Occipital lobe (tissue), 3 donors: ENCODE results near the gene ABTB2. TPM values are rescaled to one million over a fixed set of nuclear protein-coding genes. Genes with fewer than 3 reads are reported as not detected.

Experiments used
- DNase-seq: peaks from one replicate; lab custom pipeline; 2025; lab: John Stamatoyannopoulos, UW
- small RNA-seq: library from RNA; depleted of rRNA; stranded (forward); fragments of <200 nt; gene quantifications from one replicate; pipeline ENCODE3, GENCODE V24; 2014
- total RNA-seq: library from RNA; depleted of rRNA; stranded (reverse); fragments of >200 nt; gene quantifications from one replicate; pipeline ENCODE4 v1.2.3, GENCODE V29; 2014

Gene ABTB2
- total RNA-seq, 1 donor from 2014 or later = 3.7 TPM

GRCh38 chr11:34124885-34125668, 232.7 kb downstream of the ABTB2 start:
- DNase-seq = no peak

DNA sequence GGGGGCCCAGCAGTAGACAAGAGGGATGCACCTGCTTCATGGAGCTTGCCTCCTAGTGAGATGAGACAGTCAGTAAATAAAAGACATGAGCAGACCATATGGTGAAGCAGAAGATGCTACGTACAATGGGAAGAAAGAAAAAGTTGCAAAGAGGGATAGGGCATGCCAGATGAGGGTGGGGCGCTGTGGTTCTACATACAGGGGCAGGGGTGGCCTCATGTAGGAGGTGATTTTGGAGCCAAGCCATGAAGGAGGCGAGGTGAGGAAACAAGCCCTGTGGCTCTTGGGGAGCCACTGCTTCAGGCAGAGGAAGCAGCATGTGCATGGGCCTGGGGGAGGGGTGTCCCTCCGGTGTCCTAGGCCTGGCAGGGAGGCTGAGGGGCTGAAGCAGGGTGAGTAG, 237.2 kb downstream of the ABTB2 start:
- no peak for DNase-seq

GRCh38 chr11:34114471-34114870, 243.3 kb downstream of the ABTB2 start:
- DNase-seq = no peak

DNA sequence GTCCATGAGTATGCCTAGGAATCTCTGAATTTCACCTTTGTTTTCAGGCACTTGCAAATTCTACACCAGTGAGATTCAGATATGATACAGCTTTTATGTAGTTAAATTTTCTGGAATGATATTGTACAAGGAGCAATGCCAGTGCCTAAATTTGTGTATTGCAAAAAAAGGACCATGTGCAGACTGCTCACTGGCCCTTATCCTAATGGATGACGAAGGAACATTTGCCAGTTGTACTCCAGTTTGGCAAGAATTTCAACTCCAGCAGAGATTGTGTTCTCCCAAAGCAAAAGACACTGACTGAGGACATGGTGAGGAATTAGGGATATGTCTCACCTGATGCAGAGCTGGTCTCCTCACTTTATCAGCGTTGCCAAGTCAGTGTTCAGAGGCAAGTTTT, 243.8 kb downstream of the ABTB2 start:
- DNase-seq = no peak

DNA sequence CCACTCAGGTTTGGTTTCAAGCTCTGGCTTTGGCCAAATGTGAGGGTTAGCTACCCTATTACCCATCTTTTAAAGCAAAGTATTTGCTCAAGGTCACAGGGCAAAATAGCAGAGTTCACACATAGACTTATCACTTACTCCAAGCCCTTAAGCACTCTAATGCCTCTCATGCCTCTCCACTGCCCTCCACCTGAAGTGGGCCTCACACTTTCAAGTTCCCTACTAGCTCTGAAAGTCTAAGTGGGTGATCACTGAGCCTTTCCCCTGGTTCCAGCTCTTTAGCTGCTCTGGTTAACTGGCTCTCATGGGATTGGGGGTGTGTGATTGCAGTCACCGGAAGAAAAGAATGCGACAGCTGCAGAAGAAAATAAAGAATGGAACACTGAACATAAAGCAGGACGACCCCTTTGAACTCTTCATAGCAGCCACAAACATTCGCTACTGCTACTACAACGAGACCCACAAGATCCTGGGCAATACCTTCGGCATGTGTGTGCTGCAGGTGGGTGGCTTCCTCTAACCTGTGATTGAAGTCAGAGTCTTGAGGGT, 246.0 kb downstream of the ABTB2 start:
- no peak for DNase-seq

GRCh38 chr11:34105957-34106504, 251.8 kb downstream of the ABTB2 start:
- DNase-seq = no peak

DNA sequence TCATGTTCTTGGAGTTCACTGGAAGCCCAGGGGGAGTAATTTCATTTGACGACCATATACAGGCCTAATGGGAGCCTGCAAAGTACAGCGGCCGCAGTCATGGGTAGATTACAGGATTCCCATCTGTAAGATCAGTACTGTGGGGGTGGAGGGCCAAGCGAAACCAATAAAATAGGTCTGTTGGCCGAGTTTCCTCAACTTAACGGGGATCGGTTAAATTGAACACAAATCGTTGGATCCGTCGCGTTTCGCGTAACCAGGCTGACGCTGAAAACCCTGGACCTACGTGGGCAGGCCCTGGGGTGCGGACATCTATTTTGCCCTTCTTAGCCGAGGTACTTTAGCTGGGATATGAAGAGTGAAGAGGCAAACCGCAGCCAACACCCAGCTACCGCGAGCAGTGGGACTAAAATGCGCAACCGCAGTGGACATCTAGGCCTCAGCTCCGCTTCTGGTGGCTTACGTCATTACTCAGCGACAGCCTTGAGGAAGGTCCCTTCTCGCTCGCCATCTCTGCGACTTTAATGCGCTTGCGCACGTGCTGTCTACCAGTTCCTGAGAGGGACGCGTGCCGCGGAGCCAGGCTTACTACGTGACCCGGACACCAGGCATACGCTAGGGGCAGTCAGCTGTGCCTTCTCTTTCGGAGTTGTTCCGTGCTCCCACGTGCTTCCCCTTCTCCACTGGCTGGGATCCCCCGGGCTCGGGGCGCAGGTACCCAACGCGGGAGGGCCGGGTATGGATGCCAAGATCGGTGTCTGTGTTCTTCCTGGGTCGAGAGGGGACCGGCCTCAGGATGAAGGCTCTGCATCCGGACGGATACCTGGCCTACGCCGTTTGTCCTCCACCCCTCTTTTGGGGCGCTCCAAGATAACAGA, 252.5 kb downstream of the ABTB2 start, which contains the start of gene NAT10:
Gene NAT10, plus strand, starts transcription at position 551 of the 878 bp plus-strand sequence. CDS start 2,597 bp downstream, outside the sequence.
- peak; percentile 90 for DNase-seq

GRCh38 chr11:34104680-34105078, 253.1 kb downstream of the ABTB2 start:
- no peak for DNase-seq

Small RNAs within 50 kb of the gene (small RNA-seq; reads per million reads assigned to genes)
- gene AL035079.1 = not detected
- gene RF00019 = not detected

Other genes with a start within 250 kb of the ABTB2 start
- 63.3 TPM for gene CAT, start 80.9 kb upstream of the ABTB2 start, total RNA-seq
- not detected for gene ELF5, start 155.8 kb upstream of the ABTB2 start, total RNA-seq